Breast epithelium (tissue), 3 donors: ENCODE data around the gene GPC6.

Source experiments
- CTCF ChIP-seq, 3 donors: fragments of 450-650 bp; IDR thresholded peaks; one replicate each; pipeline ENCODE4 v1.5.1; 2016 to 2017; ENCODE audit warnings: antibody characterized with exemption in 3 of 3, mild to moderate bottlenecking in 3 of 3, moderate library complexity in 3 of 3
- POLR2A ChIP-seq: fragments of 450-650 bp; IDR thresholded peaks from one replicate; pipeline ENCODE4 v1.6.1; 2016; ENCODE audit warnings: antibody characterized with exemption, mild to moderate bottlenecking, moderate library complexity
- POLR2AphosphoS5 ChIP-seq, 3 donors: sonication (generic); formaldehyde crosslinking; IDR thresholded peaks; one replicate each; pipeline ENCODE4 v1.6.1; 2017; ENCODE audit warnings: antibody characterized with exemption in 3 of 3

GRCh38 chr13:93984052-93984451 lies 757.4 kb downstream of the GPC6 start:
- TF ChIP-seq CTCF (IDR thresholded peaks at IDR 0.05) (no peak), POLR2AphosphoS5 (IDR thresholded peaks at IDR 0.05) (no peak), POLR2A (no peak)
